ENCODE measurements around the gene TAC4. TPM values are rescaled to one million over a fixed set of nuclear protein-coding genes. Genes with fewer than 3 reads are reported as not detected.
A peak's percentile ranks its signal among the peaks of the same experiment; 100 is the strongest.

Gene TAC4
- total and polyA plus RNA-seq, 2 of the 13 experiments (the other 11 are each of a cell fraction or from before 2014, with no cell fraction given), result not detected

DNA sequence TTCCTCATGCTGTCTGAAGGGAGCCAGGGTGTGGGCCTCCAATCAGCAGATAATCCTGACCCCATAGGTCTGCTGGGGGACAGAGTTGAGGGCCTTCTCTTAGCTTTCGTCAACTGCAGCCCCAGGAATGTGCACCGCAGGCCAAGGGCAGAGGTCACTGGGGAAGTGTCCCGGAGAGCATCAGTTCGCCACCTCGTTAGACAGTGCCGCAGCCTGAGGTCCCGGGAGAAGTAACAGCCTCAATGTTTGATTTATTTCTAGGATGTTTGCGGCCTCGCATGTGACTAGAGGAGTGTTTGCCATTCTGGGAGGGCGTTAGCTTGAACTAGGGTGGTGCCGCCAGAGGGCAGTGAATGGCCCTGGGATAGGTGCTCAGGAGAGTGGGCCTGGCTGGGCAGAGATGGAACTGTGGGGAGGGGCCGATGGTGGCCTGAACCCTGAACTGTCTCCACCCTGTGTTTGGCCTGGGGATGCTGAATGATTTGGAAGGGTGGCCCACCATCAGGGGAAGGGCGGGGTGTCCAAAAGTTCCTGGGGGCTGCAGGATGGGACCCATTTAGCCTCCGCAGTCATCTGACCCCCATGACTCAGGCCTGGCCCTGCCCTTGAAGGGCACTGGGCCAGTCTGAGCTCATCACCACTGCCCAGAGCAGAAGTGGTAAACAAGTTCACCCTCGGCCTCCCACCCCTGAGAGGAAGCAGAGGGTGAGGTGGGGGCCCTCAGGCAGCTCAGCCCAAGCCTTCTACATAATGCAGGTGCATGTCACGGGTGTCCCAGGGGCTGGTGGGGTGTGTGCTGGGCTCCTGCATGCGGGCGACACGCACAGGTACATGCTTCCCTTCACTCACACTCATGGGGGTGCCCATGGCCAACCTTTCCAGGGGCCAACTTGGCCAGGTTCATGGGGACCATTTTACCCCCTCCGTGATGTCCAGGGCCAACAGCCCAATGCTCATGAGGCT is 12.4 kb upstream of the TAC4 start (continued):
- peak; percentile 36 for TF ChIP-seq HNRNPLL (IDR thresholded peaks at IDR 0.05; ENCODE audit: low read depth, low read length, poor library complexity, severe bottlenecking)
- TF ChIP-seq MIER3 (CRISPR knock-in tag; IDR thresholded peaks at IDR 0.05; ENCODE audit: borderline replicate concordance), result no peak
- no peak for TF ChIP-seq ZNF136 (CRISPR knock-in tag; IDR thresholded peaks at IDR 0.05; ENCODE audit: low read depth)
- no peak for TF ChIP-seq ZNF792 (CRISPR knock-in tag; IDR thresholded peaks at IDR 0.05)
- no peak for TF ChIP-seq KLF13 (CRISPR knock-in tag; IDR thresholded peaks at IDR 0.05)
- TF ChIP-seq, protein P1, sequence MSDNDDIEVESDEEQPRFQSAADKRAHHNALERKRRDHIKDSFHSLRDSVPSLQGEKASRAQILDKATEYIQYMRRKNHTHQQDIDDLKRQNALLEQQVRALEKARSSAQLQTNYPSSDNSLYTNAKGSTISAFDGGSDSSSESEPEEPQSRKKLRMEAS (IDR thresholded peaks at IDR 0.05), result 0 out of 2 replicates have a peak, but pooled peaks have one; percentile 14
- TF ChIP-seq ZNF615 (CRISPR knock-in tag; IDR thresholded peaks at IDR 0.05; ENCODE audit: borderline replicate concordance), result no peak
- TF ChIP-seq ZNF782 (CRISPR knock-in tag; IDR thresholded peaks at IDR 0.05; ENCODE audit: borderline replicate concordance), result no peak
- peak; percentile 47 for TF ChIP-seq MED8 (CRISPR knock-in tag; IDR thresholded peaks at IDR 0.05; ENCODE audit: insufficient replicate concordance)
- TF ChIP-seq ZKSCAN8 (CRISPR knock-in tag; IDR thresholded peaks at IDR 0.05; ENCODE audit: borderline replicate concordance), result no peak
- TF ChIP-seq TEAD3 (CRISPR knock-in tag; optimal IDR thresholded peaks at IDR 0.05; ENCODE audit: borderline replicate concordance), result peak; percentile 49
- TF ChIP-seq LCORL (IDR thresholded peaks at IDR 0.05), result no peak
- TF ChIP-seq LCORL (CRISPR knock-in tag; IDR thresholded peaks at IDR 0.05), result peak; percentile 69; the same call in 1 of the 2 replicates
- TF ChIP-seq, protein P2, sequence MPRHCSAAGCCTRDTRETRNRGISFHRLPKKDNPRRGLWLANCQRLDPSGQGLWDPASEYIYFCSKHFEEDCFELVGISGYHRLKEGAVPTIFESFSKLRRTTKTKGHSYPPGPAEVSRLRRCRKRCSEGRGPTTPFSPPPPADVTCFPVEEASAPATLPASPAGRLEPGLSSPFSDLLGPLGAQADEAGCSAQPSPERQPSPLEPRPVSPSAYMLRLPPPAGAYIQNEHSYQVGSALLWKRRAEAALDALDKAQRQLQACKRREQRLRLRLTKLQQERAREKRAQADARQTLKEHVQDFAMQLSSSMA (CRISPR knock-in tag; IDR thresholded peaks at IDR 0.05), result no peak
- TF ChIP-seq, protein P3, sequence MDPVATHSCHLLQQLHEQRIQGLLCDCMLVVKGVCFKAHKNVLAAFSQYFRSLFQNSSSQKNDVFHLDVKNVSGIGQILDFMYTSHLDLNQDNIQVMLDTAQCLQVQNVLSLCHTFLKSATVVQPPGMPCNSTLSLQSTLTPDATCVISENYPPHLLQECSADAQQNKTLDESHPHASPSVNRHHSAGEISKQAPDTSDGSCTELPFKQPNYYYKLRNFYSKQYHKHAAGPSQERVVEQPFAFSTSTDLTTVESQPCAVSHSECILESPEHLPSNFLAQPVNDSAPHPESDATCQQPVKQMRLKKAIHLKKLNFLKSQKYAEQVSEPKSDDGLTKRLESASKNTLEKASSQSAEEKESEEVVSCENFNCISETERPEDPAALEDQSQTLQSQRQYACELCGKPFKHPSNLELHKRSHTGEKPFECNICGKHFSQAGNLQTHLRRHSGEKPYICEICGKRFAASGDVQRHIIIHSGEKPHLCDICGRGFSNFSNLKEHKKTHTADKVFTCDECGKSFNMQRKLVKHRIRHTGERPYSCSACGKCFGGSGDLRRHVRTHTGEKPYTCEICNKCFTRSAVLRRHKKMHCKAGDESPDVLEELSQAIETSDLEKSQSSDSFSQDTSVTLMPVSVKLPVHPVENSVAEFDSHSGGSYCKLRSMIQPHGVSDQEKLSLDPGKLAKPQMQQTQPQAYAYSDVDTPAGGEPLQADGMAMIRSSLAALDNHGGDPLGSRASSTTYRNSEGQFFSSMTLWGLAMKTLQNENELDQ (CRISPR knock-in tag; IDR thresholded peaks at IDR 0.05; ENCODE audit: borderline replicate concordance), result no peak
- TF ChIP-seq MED13 (CRISPR knock-in tag; IDR thresholded peaks at IDR 0.05), result no peak
- TF ChIP-seq KAT8 (CRISPR knock-in tag; IDR thresholded peaks at IDR 0.05), result no peak
- no peak for TF ChIP-seq MEIS2 (CRISPR knock-in tag; IDR thresholded peaks at IDR 0.05)
- no peak for TF ChIP-seq ZNF24 (IDR thresholded peaks at IDR 0.05)
- TF ChIP-seq, protein P4, sequence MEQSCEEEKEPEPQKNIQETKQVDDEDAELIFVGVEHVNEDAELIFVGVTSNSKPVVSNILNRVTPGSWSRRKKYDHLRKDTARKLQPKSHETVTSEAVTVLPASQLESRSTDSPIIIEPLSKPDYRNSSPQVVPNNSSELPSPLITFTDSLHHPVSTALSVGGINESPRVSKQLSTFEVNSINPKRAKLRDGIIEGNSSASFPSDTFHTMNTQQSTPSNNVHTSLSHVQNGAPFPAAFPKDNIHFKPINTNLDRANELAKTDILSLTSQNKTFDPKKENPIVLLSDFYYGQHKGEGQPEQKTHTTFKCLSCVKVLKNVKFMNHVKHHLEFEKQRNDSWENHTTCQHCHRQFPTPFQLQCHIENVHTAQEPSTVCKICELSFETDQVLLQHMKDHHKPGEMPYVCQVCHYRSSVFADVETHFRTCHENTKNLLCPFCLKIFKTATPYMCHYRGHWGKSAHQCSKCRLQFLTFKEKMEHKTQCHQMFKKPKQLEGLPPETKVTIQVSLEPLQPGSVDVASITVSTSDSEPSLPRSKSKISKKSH (CRISPR knock-in tag; IDR thresholded peaks at IDR 0.05; ENCODE audit: borderline replicate concordance), result peak; percentile 10
- 0 out of 2 replicates have a peak, but pooled peaks have one; percentile 21 for TF ChIP-seq ATAD3A (CRISPR knock-in tag; IDR thresholded peaks at IDR 0.05)
- no peak; the same call in 1 of the 2 replicates for TF ChIP-seq MYC (CRISPR knock-in tag; IDR thresholded peaks at IDR 0.05; ENCODE audit: borderline replicate concordance)

All from HepG2 (cell line).